Epithelial cell of prostate (primary cell): ENCODE measurements around the gene PRSS53.
A peak's percentile ranks its signal among the peaks of the same experiment; 100 is the strongest.

Source experiments
- DNase-seq: peaks from one replicate; pipeline ENCODE4 v3.0.0-alpha.2; 2011; ENCODE audit warnings: low read depth, low spot score
- H3K27ac ChIP-seq: fragments of 450-650 bp; 2 replicates; pipeline ENCODE4 v1.5.1; 2017; ENCODE audit warnings: mild to moderate bottlenecking

PRSS53 gene

GRCh38 chr16:31061813-31062440 is 26.8 kb downstream of the PRSS53 start:
- H3K27ac ChIP-seq = no peak overlapping the region
- no peak for DNase-seq

GRCh38 chr16:31061126-31061812 is 27.5 kb downstream of the PRSS53 start:
- no peak for DNase-seq
- H3K27ac ChIP-seq = no peak overlapping the region

GRCh38 chr16:31055613-31056012 is 33.1 kb downstream of the PRSS53 start:
- H3K27ac ChIP-seq = no peak overlapping the region
- DNase-seq = no peak

GRCh38 chr16:31052114-31052513 is 36.6 kb downstream of the PRSS53 start:
- H3K27ac ChIP-seq = peak overlapping the region; percentile 77
- peak; percentile 82 for DNase-seq

GRCh38 chr16:31050280-31051030 is 38.3 kb downstream of the PRSS53 start:
- no peak overlapping the region for H3K27ac ChIP-seq
- DNase-seq = no peak

GRCh38 chr16:31043898-31044481 is 44.8 kb downstream of the PRSS53 start:
- H3K27ac ChIP-seq = no peak overlapping the region
- no peak for DNase-seq

GRCh38 chr16:31043352-31043751 is 45.4 kb downstream of the PRSS53 start:
- DNase-seq = no peak
- H3K27ac ChIP-seq = no peak overlapping the region

GRCh38 chr16:31042866-31043265 is 45.9 kb downstream of the PRSS53 start:
- H3K27ac ChIP-seq = no peak overlapping the region
- DNase-seq = no peak

GRCh38 chr16:31038993-31039392 is 49.8 kb downstream of the PRSS53 start:
- no peak for DNase-seq
- H3K27ac ChIP-seq = no peak overlapping the region

GRCh38 chr16:31036691-31037090 is 52.1 kb downstream of the PRSS53 start:
- no peak overlapping the region for H3K27ac ChIP-seq

GRCh38 chr16:31033709-31034492 is 54.8 kb downstream of the PRSS53 start:
- peak; percentile 24 for DNase-seq
- H3K27ac ChIP-seq = peak overlapping the region; percentile 72

More at GRCh38 chr16:31036691-31037090, 52.1 kb downstream of the PRSS53 start:
- no peak for DNase-seq
